HG03095 (cell line): Measurements from ENCODE around the gene CORO2B.
"Not testable (repeated sequence)": the region's sequence is repeated elsewhere in the genome, so short reads cannot be mapped to it uniquely, and the experiment has no call there.

Source experiments
- ATAC-seq: cut with Tn5 transposase; IDR thresholded peaks from one replicate; pipeline ENCODE4 v1.9.1; 2021; ENCODE audit warnings: moderate library complexity; ENCODE audit not compliant: unreplicated experiment

Gene CORO2B

GRCh38 chr15:68604840-68605478, 26.2 kb downstream of the CORO2B start:
- ATAC-seq, result not testable (repeated sequence)

GRCh38 chr15:68606375-68606774, 27.6 kb downstream of the CORO2B start:
- no peak for ATAC-seq

GRCh38 chr15:68608206-68608843, 29.5 kb downstream of the CORO2B start:
- no peak for ATAC-seq

- no peak for ATAC-seq
Observed at GRCh38 chr15:68608844-68609232, 30.0 kb downstream of the CORO2B start.

- no peak for ATAC-seq
Observed at GRCh38 chr15:68609629-68610028, 30.8 kb downstream of the CORO2B start.

GRCh38 chr15:68610825-68611224, 32.0 kb downstream of the CORO2B start:
- no peak for ATAC-seq

- ATAC-seq, result no peak
Observed at GRCh38 chr15:68612503-68612902, 33.7 kb downstream of the CORO2B start.

GRCh38 chr15:68612979-68613740, 34.4 kb downstream of the CORO2B start:
- no peak for ATAC-seq

- no peak for ATAC-seq
Observed at GRCh38 chr15:68614286-68615035, 35.7 kb downstream of the CORO2B start.

GRCh38 chr15:68615301-68615700, 36.5 kb downstream of the CORO2B start:
- no peak for ATAC-seq

- ATAC-seq, result no peak
Observed at GRCh38 chr15:68615811-68616210, 37.0 kb downstream of the CORO2B start.

GRCh38 chr15:68616397-68616796, 37.6 kb downstream of the CORO2B start:
- ATAC-seq, result no peak

- no peak for ATAC-seq
Observed at GRCh38 chr15:68617001-68617400, 38.2 kb downstream of the CORO2B start.

- ATAC-seq, result no peak
Observed at GRCh38 chr15:68617777-68618176, 39.0 kb downstream of the CORO2B start.

- ATAC-seq, result no peak
Observed at GRCh38 chr15:68618394-68618793, 39.6 kb downstream of the CORO2B start.

- no peak for ATAC-seq
Observed at GRCh38 chr15:68618908-68619698, 40.3 kb downstream of the CORO2B start.

- ATAC-seq, result no peak
Observed at GRCh38 chr15:68620721-68621527, 42.1 kb downstream of the CORO2B start.

- no peak for ATAC-seq
Observed at GRCh38 chr15:68621535-68621934, 42.7 kb downstream of the CORO2B start.

GRCh38 chr15:68623301-68623892, 44.6 kb downstream of the CORO2B start:
- no peak for ATAC-seq
